Loucy (cell line): ENCODE results near the gene IFT88.

ENCODE experiments used
- CTCF ChIP-seq: fragments of 200-600 bp; sonication (generic); conservative IDR thresholded peaks from 2 replicates; pipeline ENCODE4 v1.5.1; 2014; ENCODE audit warnings: mild to moderate bottlenecking, antibody characterized with exemption, low read length
- EZH2phosphoT487 ChIP-seq: fragments of 200-600 bp; IDR thresholded peaks from 2 replicates; pipeline ENCODE4 v1.6.1; 2018; ENCODE audit warnings: antibody characterized with exemption, mild to moderate bottlenecking, moderate library complexity, borderline replicate concordance

GRCh38 chr13:20672772-20673171 is 105.8 kb downstream of the IFT88 start:
- TF ChIP-seq CTCF (no peak), EZH2phosphoT487 (no peak)
